ENCODE measurements around the gene MYCL.
"Not testable (repeated sequence)": the region's sequence is repeated elsewhere in the genome, so short reads cannot be mapped to it uniquely, and the experiment has no call there.

MYCL gene

GRCh38 chr1:39869538-39870112 lies 32.1 kb downstream of the MYCL start:
- not testable (repeated sequence) for H3K4me3 ChIP-seq (ENCODE audit: insufficient read depth, low read depth, low read length, poor library complexity, severe bottlenecking); H3K36me3 ChIP-seq (ENCODE audit: control insufficient read depth, insufficient read depth, low read length); H3K4me1 ChIP-seq (ENCODE audit: control insufficient read depth, insufficient read depth, low read length, poor library complexity, severe bottlenecking); H3K27me3 ChIP-seq (replicated peaks; ENCODE audit: control insufficient read depth, insufficient read depth, low read length, poor library complexity, severe bottlenecking); H3K27ac ChIP-seq (ENCODE audit: insufficient read depth, low read length, poor library complexity, severe bottlenecking); DNase-seq; H3K9me3 ChIP-seq (ENCODE audit: control insufficient read depth, low read length)

- Histone ChIP-seq H3K27ac (ENCODE audit: insufficient read depth, low read length, poor library complexity, severe bottlenecking) (no peak overlapping the region), H3K27me3 (replicated peaks; ENCODE audit: control insufficient read depth, insufficient read depth, low read length, poor library complexity, severe bottlenecking) (no peaks in the 10 kb centered on the region), H3K4me3 (ENCODE audit: insufficient read depth, low read depth, low read length, poor library complexity, severe bottlenecking) (no peak overlapping the region), H3K4me1 (ENCODE audit: control insufficient read depth, insufficient read depth, low read length, poor library complexity, severe bottlenecking) (no peaks in the 10 kb centered on the region), H3K36me3 (ENCODE audit: control insufficient read depth, insufficient read depth, low read length) (peaks cover 6% of the 10 kb centered on the region), H3K9me3 (ENCODE audit: control insufficient read depth, low read length) (no peaks in the 10 kb centered on the region)
- no peak for DNase-seq
Observed at GRCh38 chr1:39866767-39867166, 35.0 kb downstream of the MYCL start.

GRCh38 chr1:39865762-39866161 lies 36.0 kb downstream of the MYCL start:
- no peak overlapping the region for H3K4me3 ChIP-seq (ENCODE audit: insufficient read depth, low read depth, low read length, poor library complexity, severe bottlenecking)
- H3K4me1 ChIP-seq (ENCODE audit: control insufficient read depth, insufficient read depth, low read length, poor library complexity, severe bottlenecking), result no peaks in the 10 kb centered on the region
- H3K27ac ChIP-seq (ENCODE audit: insufficient read depth, low read length, poor library complexity, severe bottlenecking), result no peak overlapping the region
- peaks cover 6% of the 10 kb centered on the region for H3K36me3 ChIP-seq (ENCODE audit: control insufficient read depth, insufficient read depth, low read length)
- no peak for DNase-seq
- H3K27me3 ChIP-seq (replicated peaks; ENCODE audit: control insufficient read depth, insufficient read depth, low read length, poor library complexity, severe bottlenecking), result no peaks in the 10 kb centered on the region
- H3K9me3 ChIP-seq (ENCODE audit: control insufficient read depth, low read length), result no peaks in the 10 kb centered on the region

GRCh38 chr1:39863177-39863576 lies 38.5 kb downstream of the MYCL start:
- Histone ChIP-seq H3K36me3 (ENCODE audit: control insufficient read depth, insufficient read depth, low read length) (peaks cover 6% of the 10 kb centered on the region), H3K27ac (ENCODE audit: insufficient read depth, low read length, poor library complexity, severe bottlenecking) (no peak overlapping the region), H3K9me3 (ENCODE audit: control insufficient read depth, low read length) (no peaks in the 10 kb centered on the region), H3K27me3 (replicated peaks; ENCODE audit: control insufficient read depth, insufficient read depth, low read length, poor library complexity, severe bottlenecking) (no peaks in the 10 kb centered on the region), H3K4me3 (ENCODE audit: insufficient read depth, low read depth, low read length, poor library complexity, severe bottlenecking) (no peak overlapping the region), H3K4me1 (ENCODE audit: control insufficient read depth, insufficient read depth, low read length, poor library complexity, severe bottlenecking) (no peaks in the 10 kb centered on the region)
- DNase-seq, result no peak

- Histone ChIP-seq H3K4me3 (ENCODE audit: insufficient read depth, low read depth, low read length, poor library complexity, severe bottlenecking) (no peak overlapping the region), H3K36me3 (ENCODE audit: control insufficient read depth, insufficient read depth, low read length) (peaks cover 9% of the 10 kb centered on the region), H3K9me3 (ENCODE audit: control insufficient read depth, low read length) (no peaks in the 10 kb centered on the region), H3K27ac (ENCODE audit: insufficient read depth, low read length, poor library complexity, severe bottlenecking) (no peak overlapping the region), H3K4me1 (ENCODE audit: control insufficient read depth, insufficient read depth, low read length, poor library complexity, severe bottlenecking) (no peaks in the 10 kb centered on the region), H3K27me3 (replicated peaks; ENCODE audit: control insufficient read depth, insufficient read depth, low read length, poor library complexity, severe bottlenecking) (no peaks in the 10 kb centered on the region)
- DNase-seq, result no peak
Observed at GRCh38 chr1:39861003-39861402, 40.7 kb downstream of the MYCL start.

- Histone ChIP-seq H3K9me3 (ENCODE audit: control insufficient read depth, low read length) (no peaks in the 10 kb centered on the region), H3K27me3 (replicated peaks; ENCODE audit: control insufficient read depth, insufficient read depth, low read length, poor library complexity, severe bottlenecking) (no peaks in the 10 kb centered on the region), H3K36me3 (ENCODE audit: control insufficient read depth, insufficient read depth, low read length) (peaks cover 9% of the 10 kb centered on the region), H3K4me1 (ENCODE audit: control insufficient read depth, insufficient read depth, low read length, poor library complexity, severe bottlenecking) (no peaks in the 10 kb centered on the region), H3K4me3 (ENCODE audit: insufficient read depth, low read depth, low read length, poor library complexity, severe bottlenecking) (no peak overlapping the region), H3K27ac (ENCODE audit: insufficient read depth, low read length, poor library complexity, severe bottlenecking) (no peak overlapping the region)
- DNase-seq, result no peak
Observed at GRCh38 chr1:39859859-39860812, 41.6 kb downstream of the MYCL start.

GRCh38 chr1:39858315-39858714 lies 43.4 kb downstream of the MYCL start:
- H3K27me3 ChIP-seq (replicated peaks; ENCODE audit: control insufficient read depth, insufficient read depth, low read length, poor library complexity, severe bottlenecking), result no peaks in the 10 kb centered on the region
- H3K36me3 ChIP-seq (ENCODE audit: control insufficient read depth, insufficient read depth, low read length), result peaks cover 11% of the 10 kb centered on the region
- no peaks in the 10 kb centered on the region for H3K4me1 ChIP-seq (ENCODE audit: control insufficient read depth, insufficient read depth, low read length, poor library complexity, severe bottlenecking)
- no peak overlapping the region for H3K27ac ChIP-seq (ENCODE audit: insufficient read depth, low read length, poor library complexity, severe bottlenecking)
- no peak for DNase-seq
- no peaks in the 10 kb centered on the region for H3K9me3 ChIP-seq (ENCODE audit: control insufficient read depth, low read length)
- no peak overlapping the region for H3K4me3 ChIP-seq (ENCODE audit: insufficient read depth, low read depth, low read length, poor library complexity, severe bottlenecking)

- H3K4me1 ChIP-seq (ENCODE audit: control insufficient read depth, insufficient read depth, low read length, poor library complexity, severe bottlenecking), result no peaks in the 10 kb centered on the region
Observed at GRCh38 chr1:39857126-39857878, 44.4 kb downstream of the MYCL start.

GRCh38 chr1:39854738-39855137 lies 47.0 kb downstream of the MYCL start:
- H3K4me3 ChIP-seq (ENCODE audit: insufficient read depth, low read depth, low read length, poor library complexity, severe bottlenecking), result no peak overlapping the region
- no peaks in the 10 kb centered on the region for H3K9me3 ChIP-seq (ENCODE audit: control insufficient read depth, low read length)
- peaks cover 4% of the 10 kb centered on the region for H3K4me1 ChIP-seq (ENCODE audit: control insufficient read depth, insufficient read depth, low read length, poor library complexity, severe bottlenecking)
- DNase-seq, result no peak
- H3K27ac ChIP-seq (ENCODE audit: insufficient read depth, low read length, poor library complexity, severe bottlenecking), result no peak overlapping the region
- H3K36me3 ChIP-seq (ENCODE audit: control insufficient read depth, insufficient read depth, low read length), result peaks cover 13% of the 10 kb centered on the region
- no peaks in the 10 kb centered on the region for H3K27me3 ChIP-seq (replicated peaks; ENCODE audit: control insufficient read depth, insufficient read depth, low read length, poor library complexity, severe bottlenecking)

More at GRCh38 chr1:39857126-39857878, 44.4 kb downstream of the MYCL start:
- Histone ChIP-seq H3K4me3 (ENCODE audit: insufficient read depth, low read depth, low read length, poor library complexity, severe bottlenecking) (no peak overlapping the region), H3K9me3 (ENCODE audit: control insufficient read depth, low read length) (no peaks in the 10 kb centered on the region), H3K36me3 (ENCODE audit: control insufficient read depth, insufficient read depth, low read length) (peaks cover 11% of the 10 kb centered on the region), H3K27ac (ENCODE audit: insufficient read depth, low read length, poor library complexity, severe bottlenecking) (no peak overlapping the region), H3K27me3 (replicated peaks; ENCODE audit: control insufficient read depth, insufficient read depth, low read length, poor library complexity, severe bottlenecking) (no peaks in the 10 kb centered on the region)
- no peak for DNase-seq

GRCh38 chr1:39854314-39854713 lies 47.4 kb downstream of the MYCL start:
- H3K4me3 ChIP-seq (ENCODE audit: insufficient read depth, low read depth, low read length, poor library complexity, severe bottlenecking), result no peak overlapping the region
- H3K36me3 ChIP-seq (ENCODE audit: control insufficient read depth, insufficient read depth, low read length), result peaks cover 16% of the 10 kb centered on the region
- H3K4me1 ChIP-seq (ENCODE audit: control insufficient read depth, insufficient read depth, low read length, poor library complexity, severe bottlenecking), result peaks cover 4% of the 10 kb centered on the region
- H3K27me3 ChIP-seq (replicated peaks; ENCODE audit: control insufficient read depth, insufficient read depth, low read length, poor library complexity, severe bottlenecking), result no peaks in the 10 kb centered on the region
- no peak overlapping the region for H3K27ac ChIP-seq (ENCODE audit: insufficient read depth, low read length, poor library complexity, severe bottlenecking)
- H3K9me3 ChIP-seq (ENCODE audit: control insufficient read depth, low read length), result no peaks in the 10 kb centered on the region
- no peak for DNase-seq

Data from effector memory CD4-positive, alpha-beta T cell (primary cell).